ENCODE data around the gene LHFPL3.
"Not testable (repeated sequence)": the region's sequence is repeated elsewhere in the genome, so short reads cannot be mapped to it uniquely, and the experiment has no call there.

The LHFPL3 gene

GRCh38 chr7:104694710-104695109, 366.3 kb downstream of the LHFPL3 start:
- no peak for TF ChIP-seq CTCF (IDR thresholded peaks at IDR 0.05; ENCODE audit: low read depth, low read length)
- no peak overlapping the region for H3K4me3 ChIP-seq (ENCODE audit: low read depth, low read length)

- H3K4me3 ChIP-seq (ENCODE audit: low read depth, low read length): no peak overlapping the region
- TF ChIP-seq CTCF (IDR thresholded peaks at IDR 0.05; ENCODE audit: low read depth, low read length): no peak
Measured at GRCh38 chr7:104695563-104695962, 367.2 kb downstream of the LHFPL3 start.

GRCh38 chr7:104700336-104700735, 371.9 kb downstream of the LHFPL3 start:
- TF ChIP-seq CTCF (IDR thresholded peaks at IDR 0.05; ENCODE audit: low read depth, low read length): no peak

GRCh38 chr7:104721027-104721426, 392.6 kb downstream of the LHFPL3 start:
- not testable (repeated sequence) for H3K4me3 ChIP-seq (ENCODE audit: low read depth, low read length)

More at GRCh38 chr7:104700336-104700735, 371.9 kb downstream of the LHFPL3 start:
- H3K4me3 ChIP-seq (ENCODE audit: low read depth, low read length): no peak overlapping the region

GRCh38 chr7:104723001-104723400, 394.6 kb downstream of the LHFPL3 start:
- H3K4me3 ChIP-seq (ENCODE audit: low read depth, low read length): no peak overlapping the region
- TF ChIP-seq CTCF (IDR thresholded peaks at IDR 0.05; ENCODE audit: low read depth, low read length): no peak

GRCh38 chr7:104758504-104758903, 430.1 kb downstream of the LHFPL3 start:
- H3K4me3 ChIP-seq (ENCODE audit: low read depth, low read length): no peak overlapping the region

GRCh38 chr7:104761892-104762291, 433.5 kb downstream of the LHFPL3 start:
- no peak for TF ChIP-seq CTCF (IDR thresholded peaks at IDR 0.05; ENCODE audit: low read depth, low read length)
- H3K4me3 ChIP-seq (ENCODE audit: low read depth, low read length): no peak overlapping the region

More at GRCh38 chr7:104758504-104758903, 430.1 kb downstream of the LHFPL3 start:
- TF ChIP-seq CTCF (IDR thresholded peaks at IDR 0.05; ENCODE audit: low read depth, low read length): no peak

- H3K4me3 ChIP-seq (ENCODE audit: low read depth, low read length): no peak overlapping the region
- TF ChIP-seq CTCF (IDR thresholded peaks at IDR 0.05; ENCODE audit: low read depth, low read length): no peak
Measured at GRCh38 chr7:104767113-104767512, 438.7 kb downstream of the LHFPL3 start.

Measured in WI38 (cell line).